A673 (cell line): ENCODE measurements around the gene DNAAF5. TPM values are rescaled to one million over a fixed set of nuclear protein-coding genes. Genes with fewer than 3 reads are reported as not detected.

Experiments
- BruUV-seq: library from RNA; stranded (reverse); fragments of 400-500 nt; replicated peaks from 2 replicates; lab custom pipeline; 2021; lab: Mats Ljungman, UMichigan
- CTCF ChIA-PET: fragments of 300-600 bp; sonication (Branson Sonifier 250); formaldehyde crosslinking; loops from one replicate; lab custom pipeline; 2022; ENCODE audit warnings: antibody characterized with exemption; lab: Charles Lee
- POLR2A ChIA-PET: fragments of 300-600 bp; sonication (Branson Sonifier 250); formaldehyde crosslinking; loops from one replicate; lab custom pipeline; 2022; ENCODE audit warnings: antibody characterized with exemption; ENCODE audit not compliant: low non-redundant PET; lab: Charles Lee
- DNase-seq: peaks from one replicate; pipeline ENCODE4 v3.0.0-alpha.2; 2015; ENCODE audit warnings: low spot score
- H3K27ac ChIP-seq: fragments of 200-600 bp; sonication (generic); 2 replicates; pipeline ENCODE4 v1.5.1; 2016; ENCODE audit warnings: mixed run types, low read depth, mild to moderate bottlenecking, mixed read lengths, antibody characterized with exemption, low read length; ENCODE audit not compliant: poor library complexity, severe bottlenecking
- H3K27me3 ChIP-seq: fragments of 200-600 bp; sonication (generic); replicated peaks from 2 replicates; pipeline ENCODE4 v1.6.1; 2017; ENCODE audit warnings: mixed run types, low read depth, mild to moderate bottlenecking, mixed read lengths, antibody characterized with exemption, low read length; ENCODE audit not compliant: insufficient read depth, poor library complexity
- H3K36me3 ChIP-seq: fragments of 200-600 bp; sonication (generic); 2 replicates; pipeline ENCODE4 v1.6.1; 2016; ENCODE audit warnings: mixed run types, mild to moderate bottlenecking, mixed read lengths, antibody characterized with exemption, low read length; ENCODE audit not compliant: insufficient read depth, poor library complexity, severe bottlenecking
- H3K4me1 ChIP-seq: fragments of 200-600 bp; sonication (generic); 2 replicates; pipeline ENCODE4 v1.6.1; 2017; ENCODE audit warnings: mixed run types, mild to moderate bottlenecking, mixed read lengths, antibody characterized with exemption, low read length; ENCODE audit not compliant: insufficient read depth, poor library complexity, severe bottlenecking
- H3K4me3 ChIP-seq: fragments of 200-600 bp; sonication (generic); 2 replicates; pipeline ENCODE4 v1.5.1; 2016; ENCODE audit warnings: low read depth, mixed run types, mild to moderate bottlenecking, mixed read lengths, low read length; ENCODE audit not compliant: poor library complexity, severe bottlenecking
- H3K9me3 ChIP-seq: fragments of 200-600 bp; sonication (generic); 2 replicates; pipeline ENCODE4 v1.6.1; 2016; ENCODE audit warnings: mixed run types, low read depth, mild to moderate bottlenecking, mixed read lengths, antibody characterized with exemption, low read length; ENCODE audit not compliant: poor library complexity, severe bottlenecking
- EZH2 ChIP-seq: fragments of 200-600 bp; sonication (generic); IDR thresholded peaks from 2 replicates; pipeline ENCODE4 v1.6.1; 2017; ENCODE audit warnings: borderline replicate concordance, low read depth, mild to moderate bottlenecking, mixed read lengths, antibody characterized with exemption, low read length; ENCODE audit not compliant: poor library complexity, severe bottlenecking
- intact Hi-C: fragments of 100-400 bp; cut with micrococcal nuclease; formaldehyde crosslinking; loops from one replicate; pipeline ENCODE4 v1.10.0; 2022; ENCODE audit not compliant: unreplicated experiment
- total RNA-seq: library from RNA; stranded (reverse); gene quantifications from 2 replicates; pipeline ENCODE4 v1.2.3, GENCODE V29; 2021
- TF ChIP-seq, protein P1 (sequence below): fragments of 300-800, 200-600 bp; sonication (generic); conservative IDR thresholded peaks from 2 replicates; pipeline ENCODE4 v1.5.1; 2017; ENCODE audit warnings: low read depth, mild to moderate bottlenecking, antibody characterized with exemption, low read length, moderate library complexity, mixed read lengths

Gene DNAAF5
- total RNA-seq, 1 experiment from 2014 or later, result 78.1 TPM

DNA sequence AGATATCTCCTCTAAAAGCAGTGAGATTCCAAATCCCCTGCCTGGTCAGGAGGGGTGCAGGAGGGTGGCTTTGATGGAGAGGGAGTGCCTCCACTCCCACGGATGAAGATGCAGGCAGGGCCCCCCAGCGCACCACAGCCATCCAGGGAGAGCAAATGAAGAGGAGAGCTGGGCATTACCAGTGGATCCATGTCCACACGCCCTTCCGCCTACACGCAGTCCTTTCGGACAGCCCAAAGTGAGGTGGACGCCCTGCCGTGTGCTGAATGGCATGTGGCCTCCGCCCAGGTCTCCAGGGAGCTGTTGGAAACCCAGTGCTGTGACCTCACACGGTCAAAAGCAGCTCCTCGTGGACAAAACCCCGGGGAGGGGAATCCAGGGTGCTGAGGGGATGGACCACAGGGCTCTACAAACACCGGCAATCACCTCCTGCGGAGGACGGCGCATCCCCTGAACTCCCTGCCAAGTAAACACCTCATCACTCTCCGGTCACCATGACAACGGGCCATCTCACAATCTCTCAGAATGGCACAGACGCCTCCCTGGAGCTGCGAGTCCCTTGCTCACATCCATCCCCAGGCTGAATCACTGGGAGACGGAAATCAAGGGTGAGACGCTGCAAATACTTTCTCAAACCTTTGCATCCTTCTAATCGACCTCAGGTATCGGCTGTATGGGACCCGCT, 35.0 kb upstream of the DNAAF5 start:
- CTCF ChIA-PET, result no interaction called here
- intact Hi-C loops, result no loop called here
- no TSS peak for BruUV-seq
- POLR2A ChIA-PET, result no interaction called here
- Histone ChIP-seq H3K4me3 (no peak overlapping the region), H3K9me3 (peaks cover 11% of the 10 kb centered on the region), H3K36me3 (no peaks in the 10 kb centered on the region), H3K27ac (no peak overlapping the region), H3K4me1 (no peaks in the 10 kb centered on the region), H3K27me3 (no peaks in the 10 kb centered on the region)
- no peak for TF ChIP-seq EZH2
- TF ChIP-seq, protein P1, sequence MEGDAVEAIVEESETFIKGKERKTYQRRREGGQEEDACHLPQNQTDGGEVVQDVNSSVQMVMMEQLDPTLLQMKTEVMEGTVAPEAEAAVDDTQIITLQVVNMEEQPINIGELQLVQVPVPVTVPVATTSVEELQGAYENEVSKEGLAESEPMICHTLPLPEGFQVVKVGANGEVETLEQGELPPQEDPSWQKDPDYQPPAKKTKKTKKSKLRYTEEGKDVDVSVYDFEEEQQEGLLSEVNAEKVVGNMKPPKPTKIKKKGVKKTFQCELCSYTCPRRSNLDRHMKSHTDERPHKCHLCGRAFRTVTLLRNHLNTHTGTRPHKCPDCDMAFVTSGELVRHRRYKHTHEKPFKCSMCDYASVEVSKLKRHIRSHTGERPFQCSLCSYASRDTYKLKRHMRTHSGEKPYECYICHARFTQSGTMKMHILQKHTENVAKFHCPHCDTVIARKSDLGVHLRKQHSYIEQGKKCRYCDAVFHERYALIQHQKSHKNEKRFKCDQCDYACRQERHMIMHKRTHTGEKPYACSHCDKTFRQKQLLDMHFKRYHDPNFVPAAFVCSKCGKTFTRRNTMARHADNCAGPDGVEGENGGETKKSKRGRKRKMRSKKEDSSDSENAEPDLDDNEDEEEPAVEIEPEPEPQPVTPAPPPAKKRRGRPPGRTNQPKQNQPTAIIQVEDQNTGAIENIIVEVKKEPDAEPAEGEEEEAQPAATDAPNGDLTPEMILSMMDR, result no peak
- DNase-seq, result no peak

DNA sequence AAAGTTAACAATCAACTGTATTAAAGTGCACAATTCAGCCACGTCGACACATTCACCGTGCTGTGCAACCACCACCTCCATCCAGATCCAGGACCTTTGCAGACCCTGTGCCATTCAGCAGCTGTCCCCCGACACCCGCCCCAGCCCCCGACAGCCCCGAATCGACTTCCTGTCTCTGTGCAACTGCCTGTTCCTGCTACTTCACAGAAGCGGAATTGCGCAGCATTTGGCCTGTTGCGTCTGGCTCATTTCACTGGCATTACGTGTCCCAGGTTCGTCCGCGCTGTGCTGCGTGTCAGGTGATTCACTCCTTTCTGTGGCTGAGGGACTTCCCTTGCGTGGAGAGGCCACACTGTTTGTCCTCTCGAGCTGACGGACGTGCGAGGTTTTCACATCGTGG, 33.2 kb upstream of the DNAAF5 start:
- Histone ChIP-seq H3K4me3 (no peak overlapping the region), H3K27me3 (no peaks in the 10 kb centered on the region), H3K4me1 (no peaks in the 10 kb centered on the region), H3K9me3 (peaks cover 7% of the 10 kb centered on the region), H3K36me3 (no peaks in the 10 kb centered on the region), H3K27ac (no peak overlapping the region)
- TF ChIP-seq, protein P1, result no peak
- TF ChIP-seq EZH2, result no peak
- POLR2A ChIA-PET, result no interaction called here
- DNase-seq, result no peak
- intact Hi-C loops, result no loop called here
- CTCF ChIA-PET, result no interaction called here
- BruUV-seq, result no TSS peak

DNA sequence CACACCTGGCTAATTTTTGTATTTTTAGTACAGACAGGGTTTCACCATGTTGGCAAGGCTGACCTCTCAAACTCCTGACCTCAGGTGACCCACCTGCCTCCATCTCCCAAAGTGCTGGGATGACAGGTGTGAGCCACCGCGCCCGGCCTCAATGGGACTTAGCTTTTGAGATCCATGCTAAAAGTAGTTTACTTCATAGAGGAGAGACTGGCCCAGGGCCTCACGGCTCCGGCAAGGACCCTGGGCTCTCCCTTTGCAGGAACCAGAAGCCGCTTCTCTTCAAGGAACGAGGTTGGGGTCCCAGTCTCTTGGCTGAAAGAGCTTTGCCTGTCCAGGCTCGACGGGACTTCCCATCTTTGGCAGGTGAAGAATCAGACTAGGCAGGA, 30.1 kb upstream of the DNAAF5 start:
- TF ChIP-seq, protein P1, result no peak
- TF ChIP-seq EZH2, result no peak
- H3K36me3 ChIP-seq, result no peaks in the 10 kb centered on the region
- H3K27me3 ChIP-seq, result no peaks in the 10 kb centered on the region
- ChIA-PET CTCF (no interaction called here), POLR2A (no interaction called here)
- no peak overlapping the region for H3K4me3 ChIP-seq
- BruUV-seq, result no TSS peak
- intact Hi-C loops, result no loop called here
- H3K4me1 ChIP-seq, result no peaks in the 10 kb centered on the region
- no peak overlapping the region for H3K27ac ChIP-seq
- DNase-seq, result no peak
- H3K9me3 ChIP-seq, result no peaks in the 10 kb centered on the region
